Esophagus muscularis mucosa (tissue), 4 donors: ENCODE measurements around the gene MAGI3. TPM values are rescaled to one million over a fixed set of nuclear protein-coding genes. Genes with fewer than 3 reads are reported as not detected.

Experiments used
- DNase-seq: peaks from one replicate; pipeline ENCODE4 v3.0.0-alpha.2; 2017; ENCODE audit errors: extremely low spot score
- H3K27ac ChIP-seq, 4 donors: fragments of 200-600 bp; sonication (generic); replicated peaks in 1 of 4; 1 replicate in 3 of 4; 2 replicates in 1 of 4; pipeline ENCODE4 v1.5.1; 2016 to 2019; ENCODE audit warnings: mild to moderate bottlenecking in 1 of 4
- H3K27me3 ChIP-seq, 4 donors: fragments of 200-600 bp; sonication (generic); one replicate each; pipeline versions ENCODE4 v1.5.1 to v1.6.0; 2016 to 2019
- H3K36me3 ChIP-seq, 4 donors: fragments of 200-600 bp; sonication (generic); one replicate each; pipeline ENCODE4 v1.5.1; 2016 to 2019
- H3K4me1 ChIP-seq, 4 donors: fragments of 200-600 bp; sonication (generic); one replicate each; pipeline ENCODE4 v1.5.1; 2016 to 2019
- H3K4me3 ChIP-seq, 4 donors: fragments of 200-600 bp; sonication (generic); 1 replicate in 2 of 4; 2 replicates in 2 of 4; pipeline ENCODE4 v1.5.1; 2016 to 2019; ENCODE audit warnings: mild to moderate bottlenecking in 4 of 4, moderate library complexity in 1 of 4
- H3K9me3 ChIP-seq, 4 donors: fragments of 200-600 bp; sonication (generic); 1 replicate in 3 of 4; 2 replicates in 1 of 4; pipeline ENCODE4 v1.5.1; 2016 to 2019
- EP300 ChIP-seq: sonication (generic); formaldehyde crosslinking; IDR thresholded peaks from one replicate; pipeline ENCODE4 v1.6.1; 2017; ENCODE audit warnings: antibody characterized with exemption
- POLR2A ChIP-seq: fragments of 450-650 bp; IDR thresholded peaks from one replicate; pipeline ENCODE4 v1.6.1; 2017; ENCODE audit warnings: antibody characterized with exemption, moderate library complexity, mild to moderate bottlenecking, low read depth
- POLR2AphosphoS5 ChIP-seq, 2 donors: sonication (generic); formaldehyde crosslinking; IDR thresholded peaks; one replicate each; pipeline ENCODE4 v1.6.1; 2017; ENCODE audit warnings: antibody characterized with exemption in 2 of 2
- WGBS: methylation state at CpG from one replicate; pipeline ENCODE4 v1.1.5; 2018; 5-methylcytosine and 5-hydroxymethylcytosine counted together
- intact Hi-C: fragments of 100-400 bp; cut with DNase I; formaldehyde crosslinking; loops from one replicate; pipeline ENCODE4 v1.15.1; 2023
- total RNA-seq, 4 donors: library from RNA; depleted of rRNA; stranded (reverse); fragments of >200 nt; gene quantifications; one replicate each; pipeline versions ENCODE4 v1.1.0 to v1.2.1, GENCODE V29; 2016
- TF ChIP-seq, protein P1 (sequence below), 3 experiments: fragments of 200-600 bp in 2 of 3; fragments of 450-650 bp in 1 of 3; sonication (generic) in 2 of 3; IDR thresholded peaks; one replicate each; pipeline ENCODE4 v1.5.1; 2017 to 2019; ENCODE audit warnings: antibody characterized with exemption in 3 of 3, mild to moderate bottlenecking in 2 of 3, moderate library complexity in 1 of 3

The MAGI3 gene
- total RNA-seq, 4 donors from 2014 or later = 14.6 to 21.7 (median 16.4) TPM

DNA sequence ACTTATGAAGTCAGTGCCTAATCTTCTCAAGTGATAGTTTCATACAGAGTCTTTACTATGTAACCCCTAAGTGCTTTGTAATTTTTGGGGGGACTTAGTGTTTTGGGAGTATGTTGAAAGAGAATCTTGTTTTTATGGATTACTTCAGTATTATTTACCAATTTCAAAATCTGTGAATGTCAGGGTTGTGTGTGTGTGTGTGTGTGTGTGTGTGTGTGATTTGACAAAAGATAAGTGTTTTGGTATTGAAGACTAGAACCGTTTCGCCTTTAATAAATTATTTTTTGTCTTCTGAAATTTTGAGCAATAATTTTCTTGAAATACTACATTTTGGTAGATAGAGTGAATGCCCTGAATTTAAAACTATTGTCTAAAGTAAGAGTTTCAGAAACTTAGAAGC is 5.8 kb downstream of the MAGI3 start:
- peaks cover 21 to 50% (median 42%) of the 10 kb centered on the region in 4 donors for H3K4me1 ChIP-seq
- H3K27ac ChIP-seq = no peak overlapping the region
- H3K9me3 ChIP-seq = no peaks in the 10 kb centered on the region
- 45% methylated on average over 2 of the region's 2 CpGs for WGBS
- intact Hi-C loops = no loop called here
- no peaks in the 10 kb centered on the region for H3K36me3 ChIP-seq
- no peak overlapping the region for H3K4me3 ChIP-seq
- TF ChIP-seq, protein P1, sequence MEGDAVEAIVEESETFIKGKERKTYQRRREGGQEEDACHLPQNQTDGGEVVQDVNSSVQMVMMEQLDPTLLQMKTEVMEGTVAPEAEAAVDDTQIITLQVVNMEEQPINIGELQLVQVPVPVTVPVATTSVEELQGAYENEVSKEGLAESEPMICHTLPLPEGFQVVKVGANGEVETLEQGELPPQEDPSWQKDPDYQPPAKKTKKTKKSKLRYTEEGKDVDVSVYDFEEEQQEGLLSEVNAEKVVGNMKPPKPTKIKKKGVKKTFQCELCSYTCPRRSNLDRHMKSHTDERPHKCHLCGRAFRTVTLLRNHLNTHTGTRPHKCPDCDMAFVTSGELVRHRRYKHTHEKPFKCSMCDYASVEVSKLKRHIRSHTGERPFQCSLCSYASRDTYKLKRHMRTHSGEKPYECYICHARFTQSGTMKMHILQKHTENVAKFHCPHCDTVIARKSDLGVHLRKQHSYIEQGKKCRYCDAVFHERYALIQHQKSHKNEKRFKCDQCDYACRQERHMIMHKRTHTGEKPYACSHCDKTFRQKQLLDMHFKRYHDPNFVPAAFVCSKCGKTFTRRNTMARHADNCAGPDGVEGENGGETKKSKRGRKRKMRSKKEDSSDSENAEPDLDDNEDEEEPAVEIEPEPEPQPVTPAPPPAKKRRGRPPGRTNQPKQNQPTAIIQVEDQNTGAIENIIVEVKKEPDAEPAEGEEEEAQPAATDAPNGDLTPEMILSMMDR (IDR thresholded peaks at IDR 0.05) = no peak
- no peak for TF ChIP-seq POLR2AphosphoS5 (IDR thresholded peaks at IDR 0.05)
- no peak for TF ChIP-seq POLR2A
- TF ChIP-seq EP300 = no peak
- DNase-seq = no peak
- H3K27me3 ChIP-seq = no peaks in the 10 kb centered on the region

DNA sequence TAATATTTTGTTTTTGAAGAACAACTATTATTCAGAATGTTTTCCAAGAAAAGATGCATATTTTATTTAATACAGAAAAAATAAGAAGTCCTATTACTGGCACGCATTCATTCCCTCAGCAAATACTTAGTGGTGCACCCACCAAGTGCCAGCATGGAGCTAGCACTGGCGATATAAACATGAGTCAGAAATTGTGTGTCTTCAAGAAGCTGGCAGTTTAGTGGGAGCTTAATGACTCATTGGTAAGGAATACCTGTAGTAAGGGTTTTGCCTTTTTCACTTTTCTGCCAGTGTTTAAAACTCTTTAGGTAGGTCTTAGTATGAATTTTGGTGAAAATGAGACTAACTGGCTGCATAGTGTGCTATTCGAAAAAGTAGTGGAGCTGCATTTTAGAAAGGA is 6.3 kb downstream of the MAGI3 start:
- Histone ChIP-seq H3K27ac (no peak overlapping the region), H3K4me1 (peaks cover 19 to 50% (median 41%) of the 10 kb centered on the region in 4 donors), H3K9me3 (no peaks in the 10 kb centered on the region), H3K4me3 (no peak overlapping the region), H3K36me3 (no peaks in the 10 kb centered on the region), H3K27me3 (no peaks in the 10 kb centered on the region)
- DNase-seq = no peak
- intact Hi-C loops = no loop called here
- WGBS = 85% methylated on average over 3 of the region's 3 CpGs
- TF ChIP-seq POLR2AphosphoS5 (IDR thresholded peaks at IDR 0.05) (no peak), EP300 (no peak)

DNA sequence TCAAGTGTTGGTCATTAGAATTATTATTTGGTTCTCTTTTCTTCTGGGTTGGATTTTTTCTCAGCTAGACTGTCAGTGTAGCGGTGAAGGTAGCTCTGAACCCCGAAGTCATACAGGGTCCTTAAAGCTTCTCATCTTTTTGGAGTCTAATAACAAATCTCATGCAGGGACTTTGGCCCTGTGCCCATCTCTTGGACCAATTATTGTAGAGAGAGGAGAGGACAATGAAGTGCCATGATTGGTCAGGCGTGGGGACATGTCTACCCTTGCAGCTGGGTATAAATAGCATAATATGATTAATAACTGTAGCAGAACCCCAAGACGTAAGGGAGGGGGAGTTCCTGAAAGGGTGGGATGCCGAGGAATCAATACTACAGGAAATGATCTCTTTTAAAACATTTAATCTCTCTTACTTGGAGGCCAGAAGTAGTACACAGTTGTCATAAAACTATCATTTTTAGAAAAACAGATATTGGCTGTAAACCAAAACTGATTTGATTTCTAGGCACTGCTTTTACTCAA is 8.8 kb downstream of the MAGI3 start:
- Histone ChIP-seq H3K9me3 (no peaks in the 10 kb centered on the region), H3K27me3 (no peaks in the 10 kb centered on the region), H3K4me3 (no peak overlapping the region), H3K4me1 (peaks cover 4 to 38% (median 28%) of the 10 kb centered on the region in 4 donors), H3K36me3 (no peaks in the 10 kb centered on the region), H3K27ac (no peak overlapping the region)
- intact Hi-C loops = no loop called here
- TF ChIP-seq, protein P1 (IDR thresholded peaks at IDR 0.05) = no peak
- TF ChIP-seq POLR2AphosphoS5 (IDR thresholded peaks at IDR 0.05) (no peak), EP300 (no peak), POLR2A (no peak)
- no peak for DNase-seq
- WGBS = 83% methylated on average over 5 of the region's 5 CpGs

DNA sequence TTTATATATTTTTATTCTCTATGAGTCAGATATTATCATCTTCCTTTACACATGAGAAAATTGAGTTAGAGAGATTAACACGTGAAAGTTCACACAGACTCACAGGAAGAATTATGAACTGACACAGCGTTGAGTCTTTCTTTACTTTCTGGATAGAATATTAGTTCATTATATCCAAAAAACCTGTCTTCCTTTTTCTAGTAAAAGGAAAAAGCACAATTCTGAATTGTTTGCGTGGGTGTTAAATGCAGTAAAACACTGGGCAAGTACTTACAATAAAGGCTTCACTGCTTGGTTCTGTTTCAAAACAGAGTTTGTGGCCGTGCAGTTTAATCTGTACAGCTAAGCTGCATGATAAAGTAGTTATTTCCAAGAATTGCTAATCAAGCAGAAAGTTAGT is 10.8 kb downstream of the MAGI3 start:
- Histone ChIP-seq H3K36me3 (no peaks in the 10 kb centered on the region), H3K9me3 (no peaks in the 10 kb centered on the region), H3K27ac (no peak overlapping the region), H3K4me3 (no peak overlapping the region), H3K27me3 (no peaks in the 10 kb centered on the region), H3K4me1 (peaks cover 0 to 31% (median 22%) of the 10 kb centered on the region in 4 donors)
- DNase-seq = no peak
- WGBS = 59% methylated on average over 4 of the region's 4 CpGs
- TF ChIP-seq, protein P1 (IDR thresholded peaks at IDR 0.05) = no peak
- TF ChIP-seq EP300 (no peak), POLR2AphosphoS5 (IDR thresholded peaks at IDR 0.05) (no peak), POLR2A (no peak)
- intact Hi-C loops = no loop called here

DNA sequence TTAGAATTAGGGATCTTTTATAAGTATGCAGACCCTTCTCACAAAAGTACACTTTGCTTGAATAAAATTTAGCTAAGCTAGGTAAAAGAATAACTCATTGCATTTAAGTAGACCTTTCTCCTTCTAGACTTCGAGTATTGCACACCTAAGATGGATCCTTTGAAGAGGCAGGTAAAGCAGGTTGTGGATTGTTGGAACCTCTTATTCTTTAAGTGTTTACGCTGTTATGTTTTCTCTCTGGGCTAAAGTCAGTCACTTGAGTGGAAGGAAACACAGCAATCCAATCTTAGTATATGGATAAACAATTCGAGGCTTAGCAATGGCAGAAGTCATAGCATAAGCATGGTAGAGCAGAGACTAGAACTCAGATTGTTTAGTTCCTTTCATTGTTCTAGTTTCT is 11.4 kb downstream of the MAGI3 start:
- H3K27ac ChIP-seq = no peak overlapping the region
- intact Hi-C loops = no loop called here
- no peak for DNase-seq
- H3K9me3 ChIP-seq = no peaks in the 10 kb centered on the region
- H3K4me3 ChIP-seq = no peak overlapping the region
- WGBS = 89% methylated on average over 3 of the region's 3 CpGs
- H3K27me3 ChIP-seq = no peaks in the 10 kb centered on the region
- no peaks in the 10 kb centered on the region for H3K36me3 ChIP-seq
- peaks cover 0 to 25% (median 16%) of the 10 kb centered on the region in 4 donors for H3K4me1 ChIP-seq
- TF ChIP-seq EP300 = no peak
- no peak for TF ChIP-seq POLR2AphosphoS5 (IDR thresholded peaks at IDR 0.05)
- no peak for TF ChIP-seq POLR2A
- TF ChIP-seq, protein P1 (IDR thresholded peaks at IDR 0.05) = no peak
